Mesodermal cell (in vitro differentiated cells): ENCODE measurements around the gene PCDHGA8.
"Not testable (repeated sequence)": the region's sequence is repeated elsewhere in the genome, so short reads cannot be mapped to it uniquely, and the experiment has no call there.

ENCODE experiments used
- H3K27ac ChIP-seq: 2 replicates; pipeline ENCODE4 v1.7.0; 2013; ENCODE audit warnings: mild to moderate bottlenecking, low read depth, low read length, moderate library complexity; ENCODE audit not compliant: severe bottlenecking
- H3K36me3 ChIP-seq: 2 replicates; pipeline ENCODE4 v1.7.1; 2013; ENCODE audit warnings: mild to moderate bottlenecking, low read length, moderate library complexity; ENCODE audit not compliant: control insufficient read depth, insufficient read depth
- H3K4me1 ChIP-seq: one replicate; pipeline ENCODE4 v1.7.1; 2013; ENCODE audit warnings: mild to moderate bottlenecking, low read length; ENCODE audit not compliant: insufficient read depth, control insufficient read depth, poor library complexity, severe bottlenecking
- H3K4me3 ChIP-seq: 2 replicates; pipeline ENCODE4 v1.7.0; 2013; ENCODE audit warnings: low read length, control low read depth, mild to moderate bottlenecking; ENCODE audit not compliant: insufficient read depth, poor library complexity, severe bottlenecking; ENCODE audit errors: extremely low read depth
- H3K9me3 ChIP-seq: 2 replicates; pipeline ENCODE4 v1.7.1; 2013; ENCODE audit warnings: mild to moderate bottlenecking, low read length, moderate library complexity; ENCODE audit not compliant: control insufficient read depth
- WGBS, 2 experiments: methylation state at CpG; one replicate each; pipeline ENCODE4 v1.1.5; 2013; ENCODE audit warnings: missing lambda C conversion rate in 2 of 2; ENCODE audit not compliant: insufficient coverage in 2 of 2; 5-methylcytosine and 5-hydroxymethylcytosine counted together

Gene PCDHGA8

GRCh38 chr5:141373673-141374317 lies 18.6 kb upstream of the PCDHGA8 start, which contains the start of gene PCDHGA6:
TSS of gene PCDHGA6 (plus strand) at chr5:141373891. CDS start at chr5:141374084, 193 bp downstream.
- Histone ChIP-seq H3K4me3 (no peak within 1 kb of the TSS), H3K27ac (no peak within 1 kb of the TSS), H3K36me3 (no peaks in the 10 kb centered on the region), H3K4me1 (no peaks in the 10 kb centered on the region), H3K9me3 (peaks cover 16% of the 10 kb centered on the region)
- 93% methylated on average over 26 to 27 of the region's 27 CpGs for WGBS, 2 experiments

GRCh38 chr5:141374627-141375026 lies 17.8 kb upstream of the PCDHGA8 start:
- H3K4me3 ChIP-seq: no peak overlapping the region

GRCh38 chr5:141375444-141376155 lies 16.8 kb upstream of the PCDHGA8 start:
- H3K27ac ChIP-seq, H3K4me1 ChIP-seq, H3K4me3 ChIP-seq, H3K36me3 ChIP-seq: not testable (repeated sequence)
- peaks cover 16% of the 10 kb centered on the region for H3K9me3 ChIP-seq
- 94 to 95% methylated on average over 21 to 30 of the region's 48 CpGs for WGBS, 2 experiments

More at GRCh38 chr5:141374627-141375026, 17.8 kb upstream of the PCDHGA8 start:
- 84 to 94% methylated on average over 14 of the region's 14 CpGs for WGBS, 2 experiments
- no peaks in the 10 kb centered on the region for H3K36me3 ChIP-seq
- H3K9me3 ChIP-seq: peaks cover 16% of the 10 kb centered on the region
- H3K4me1 ChIP-seq: no peaks in the 10 kb centered on the region
- H3K27ac ChIP-seq: no peak overlapping the region

- H3K9me3 ChIP-seq: peaks cover 19% of the 10 kb centered on the region
- no peaks in the 10 kb centered on the region for H3K36me3 ChIP-seq
- no peaks in the 10 kb centered on the region for H3K4me1 ChIP-seq
- 94 to 96% methylated on average over 35 to 36 of the region's 37 CpGs for WGBS, 2 experiments
- no peak within 1 kb of the TSS for H3K27ac ChIP-seq
- H3K4me3 ChIP-seq: no peak within 1 kb of the TSS
These were observed 9.8 kb upstream of the PCDHGA8 start, which contains the start of gene PCDHGA7 for GRCh38 chr5:141382469-141383294. TSS of gene PCDHGA7 (plus strand) at chr5:141382742. CDS start at chr5:141382900, 158 bp downstream.

GRCh38 chr5:141383345-141383744 lies 9.1 kb upstream of the PCDHGA8 start:
- no peak overlapping the region for H3K4me3 ChIP-seq
- H3K27ac ChIP-seq: no peak overlapping the region
- H3K4me1 ChIP-seq: no peaks in the 10 kb centered on the region
- H3K36me3 ChIP-seq: no peaks in the 10 kb centered on the region
- 95 to 98% methylated on average over 14 to 20 of the region's 21 CpGs for WGBS, 2 experiments
- H3K9me3 ChIP-seq: peaks cover 20% of the 10 kb centered on the region

- 94 to 95% methylated on average over 39 to 43 of the region's 43 CpGs for WGBS, 2 experiments
- no peaks in the 10 kb centered on the region for H3K36me3 ChIP-seq
- H3K4me1 ChIP-seq: no peaks in the 10 kb centered on the region
- no peak overlapping the region for H3K27ac ChIP-seq
- no peak overlapping the region for H3K4me3 ChIP-seq
- H3K9me3 ChIP-seq: peaks cover 31% of the 10 kb centered on the region
These were observed 7.8 kb upstream of the PCDHGA8 start for GRCh38 chr5:141384471-141385267.

- WGBS, 2 experiments: 64 to 74% methylated on average over 12 to 15 of the region's 40 CpGs
- Histone ChIP-seq H3K9me3 (peaks cover 49% of the 10 kb centered on the region), H3K4me3 (peak within 1 kb of the TSS; percentile 18)
- H3K27ac ChIP-seq, H3K4me1 ChIP-seq, H3K36me3 ChIP-seq: not testable (repeated sequence)
These were observed 4.7 kb upstream of the PCDHGA8 start, which contains the start of gene PCDHGB4 for GRCh38 chr5:141387557-141388311. TSS of gene PCDHGB4 (plus strand) at chr5:141387698. CDS start at chr5:141387885, 187 bp downstream.

- Histone ChIP-seq H3K36me3 (peaks cover 14% of the 10 kb centered on the region), H3K4me3 (no peak overlapping the region), H3K9me3 (peaks cover 50% of the 10 kb centered on the region), H3K4me1 (no peaks in the 10 kb centered on the region), H3K27ac (no peak overlapping the region)
- WGBS, 2 experiments: 94 to 98% methylated on average over 4 to 6 of the region's 10 CpGs
These were observed 3.8 kb upstream of the PCDHGA8 start for GRCh38 chr5:141388661-141389060.

- Histone ChIP-seq H3K27ac (no peak overlapping the region), H3K4me3 (no peak overlapping the region), H3K36me3 (peaks cover 15% of the 10 kb centered on the region), H3K4me1 (no peaks in the 10 kb centered on the region), H3K9me3 (peaks cover 56% of the 10 kb centered on the region)
- WGBS, 2 experiments: 95 to 97% methylated on average over 70 to 77 of the region's 77 CpGs
These were observed 3.0 kb upstream of the PCDHGA8 start for GRCh38 chr5:141389153-141390042.
